HG03378 (cell line): Measurements from ENCODE around the gene G0S2.

Experiments used
- ATAC-seq: cut with Tn5 transposase; IDR thresholded peaks from one replicate; pipeline ENCODE4 v1.9.1; 2021; ENCODE audit warnings: mild to moderate bottlenecking, moderate library complexity; ENCODE audit not compliant: unreplicated experiment

Gene G0S2

DNA sequence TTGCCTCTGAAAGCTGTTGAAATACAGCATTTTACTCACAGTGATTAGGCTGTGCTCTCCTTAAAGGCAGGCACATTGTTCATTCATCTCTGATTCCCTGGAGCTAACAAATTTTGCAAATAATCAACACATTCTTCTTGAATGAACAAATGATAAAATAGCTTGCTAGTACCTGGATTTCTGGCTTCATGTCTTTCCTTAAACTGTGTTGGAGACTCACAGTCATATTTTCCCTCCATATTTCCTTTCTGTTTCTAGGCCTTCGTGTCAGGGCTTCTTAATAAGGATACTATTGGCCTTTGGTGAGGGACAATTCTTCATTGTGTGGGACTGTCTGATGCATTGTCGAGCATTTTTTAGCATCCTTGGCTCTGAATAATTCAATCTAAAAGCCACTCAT is 39.1 kb downstream of the G0S2 start:
- ATAC-seq, result no peak

DNA sequence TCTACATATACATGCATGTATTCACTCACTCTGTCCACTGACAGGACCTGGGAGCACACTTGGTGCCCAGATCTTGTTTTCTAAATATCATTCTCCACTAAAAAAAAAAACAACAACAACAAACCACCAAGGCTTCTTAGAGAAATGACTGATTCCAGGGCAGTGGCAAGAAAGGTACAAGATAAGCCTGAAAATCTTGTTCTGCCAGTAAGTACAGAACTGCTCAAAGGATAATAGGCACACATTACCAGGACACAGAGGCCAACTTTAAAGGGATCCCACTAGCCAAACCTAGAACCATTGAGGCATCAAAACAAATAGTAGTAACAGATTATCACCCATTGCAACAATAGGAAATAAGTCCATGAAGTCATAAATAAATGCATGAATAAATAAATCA is 40.1 kb downstream of the G0S2 start:
- no peak for ATAC-seq

DNA sequence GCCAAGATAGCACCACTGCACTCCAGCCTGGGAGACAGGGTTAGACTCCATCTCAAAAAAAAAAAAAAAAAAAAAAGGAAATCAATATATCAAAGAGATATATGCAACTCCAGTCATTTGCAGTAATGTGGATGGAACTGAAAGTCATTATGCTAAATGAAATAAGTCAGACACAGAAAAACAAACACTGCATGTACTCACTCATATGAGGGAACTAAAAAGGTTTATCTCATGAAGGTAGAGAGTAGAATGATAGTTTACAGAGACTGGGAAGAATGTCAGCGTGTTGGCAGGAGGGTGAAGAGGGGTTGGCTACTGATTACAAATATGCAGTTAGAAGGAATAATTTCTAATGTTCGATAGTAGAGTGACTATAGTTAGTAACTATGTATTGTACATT is 42.6 kb downstream of the G0S2 start:
- no peak for ATAC-seq

GRCh38 chr1:209720326-209720725 is 45.1 kb downstream of the G0S2 start:
- ATAC-seq, result no peak

DNA sequence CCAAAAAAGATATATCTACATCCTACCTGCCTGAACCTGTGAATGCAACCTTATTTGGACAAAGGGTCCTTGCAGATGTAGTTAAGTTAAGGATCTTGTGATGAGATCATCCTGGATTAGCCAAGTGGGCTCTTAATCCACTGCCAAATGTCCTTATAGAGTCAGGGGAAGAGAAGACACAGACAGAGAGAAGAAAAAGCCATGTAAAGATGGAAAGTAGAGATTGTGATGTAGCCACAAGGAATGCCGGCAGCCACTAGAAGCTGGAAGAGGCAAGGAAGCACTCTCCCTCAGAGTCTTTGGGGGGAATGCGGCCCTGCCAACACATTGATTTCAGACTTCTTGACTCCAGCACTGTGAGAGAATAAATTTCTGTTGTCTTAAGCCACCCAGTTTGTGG is 45.6 kb downstream of the G0S2 start:
- ATAC-seq, result no peak

DNA sequence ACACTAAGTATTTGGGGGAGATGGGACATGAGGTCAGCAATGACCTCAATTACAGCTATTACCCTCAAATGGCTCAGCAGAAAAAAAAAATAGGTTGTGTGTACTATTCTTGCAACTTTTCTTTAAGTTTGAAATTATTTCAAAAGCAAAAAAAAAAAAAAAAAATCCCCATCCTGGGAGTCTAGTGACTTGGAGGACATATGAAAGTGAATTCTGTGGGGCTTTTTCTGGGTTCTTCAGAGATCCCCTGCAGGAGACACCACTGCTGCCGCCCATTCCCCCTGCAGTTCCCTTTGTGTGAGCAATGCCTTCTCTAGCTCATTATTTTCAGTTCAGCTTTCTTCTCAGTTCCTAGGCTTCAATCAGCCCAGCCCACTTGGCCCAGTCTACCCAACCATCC is 46.1 kb downstream of the G0S2 start:
- ATAC-seq, result no peak

- ATAC-seq, result no peak
Observed at GRCh38 chr1:209723265-209723664, 48.1 kb downstream of the G0S2 start.

- ATAC-seq, result no peak
Observed at GRCh38 chr1:209723756-209724693, 48.8 kb downstream of the G0S2 start.
